Measurements from ENCODE around the gene CASQ1.

CASQ1 gene

GRCh38 chr1:160227561-160227960 lies 37.2 kb downstream of the CASQ1 start:
- TF ChIP-seq CTCF (IDR thresholded peaks at IDR 0.05; ENCODE audit: low read depth, low read length) (no peak), EZH2phosphoT487 (IDR thresholded peaks at IDR 0.05; ENCODE audit: low read depth) (no peak)
- peaks cover 3% of the 10 kb centered on the region; the same call in 1 of the 2 replicates for H4K20me1 ChIP-seq (ENCODE audit: insufficient read depth, low read length)
- H3K4me3 ChIP-seq (ENCODE audit: low read length): no peak overlapping the region
- no peaks in the 10 kb centered on the region for H3K79me2 ChIP-seq (ENCODE audit: low read length)
- H3K36me3 ChIP-seq (replicated peaks; ENCODE audit: low read depth, low read length): peaks cover 80% of the 10 kb centered on the region
- H3K9me3 ChIP-seq (ENCODE audit: insufficient read depth, low read length): no peaks in the 10 kb centered on the region
- no peak overlapping the region for H3K9ac ChIP-seq (ENCODE audit: low read length)
- H3K27ac ChIP-seq (ENCODE audit: low read length): no peak overlapping the region
- no peaks in the 10 kb centered on the region for H3K27me3 ChIP-seq (ENCODE audit: low read depth, low read length)
- H3K4me1 ChIP-seq (ENCODE audit: low read length): peaks cover 7% of the 10 kb centered on the region; the same call in 1 of the 2 replicates
- no peak overlapping the region for H2AFZ ChIP-seq (ENCODE audit: low read depth, low read length)
- H3K4me2 ChIP-seq (ENCODE audit: low read length): no peak overlapping the region

- no peaks in the 10 kb centered on the region for H3K79me2 ChIP-seq (ENCODE audit: low read length)
- no peak overlapping the region for H3K4me2 ChIP-seq (ENCODE audit: low read length)
- H4K20me1 ChIP-seq (ENCODE audit: insufficient read depth, low read length): peaks cover 4% of the 10 kb centered on the region; the same call in 1 of the 2 replicates
- no peak overlapping the region for H3K4me3 ChIP-seq (ENCODE audit: low read length)
- no peak overlapping the region for H2AFZ ChIP-seq (ENCODE audit: low read depth, low read length)
- TF ChIP-seq CTCF (IDR thresholded peaks at IDR 0.05; ENCODE audit: low read depth, low read length): no peak
- TF ChIP-seq EZH2phosphoT487 (IDR thresholded peaks at IDR 0.05; ENCODE audit: low read depth): no peak
- peaks cover 7% of the 10 kb centered on the region; the same call in 1 of the 2 replicates for H3K4me1 ChIP-seq (ENCODE audit: low read length)
- no peak overlapping the region for H3K27ac ChIP-seq (ENCODE audit: low read length)
- H3K9ac ChIP-seq (ENCODE audit: low read length): no peak overlapping the region
- H3K9me3 ChIP-seq (ENCODE audit: insufficient read depth, low read length): no peaks in the 10 kb centered on the region
- H3K36me3 ChIP-seq (replicated peaks; ENCODE audit: low read depth, low read length): peaks cover 77% of the 10 kb centered on the region
- H3K27me3 ChIP-seq (ENCODE audit: low read depth, low read length): no peaks in the 10 kb centered on the region
Measured at GRCh38 chr1:160228431-160228830, 38.1 kb downstream of the CASQ1 start.

GRCh38 chr1:160232911-160233310 lies 42.5 kb downstream of the CASQ1 start:
- Histone ChIP-seq H3K4me3 (ENCODE audit: low read length) (no peak overlapping the region), H3K79me2 (ENCODE audit: low read length) (no peaks in the 10 kb centered on the region), H3K27ac (ENCODE audit: low read length) (no peak overlapping the region), H3K27me3 (ENCODE audit: low read depth, low read length) (no peaks in the 10 kb centered on the region), H4K20me1 (ENCODE audit: insufficient read depth, low read length) (peaks cover 7% of the 10 kb centered on the region; the same call in 1 of the 2 replicates), H2AFZ (ENCODE audit: low read depth, low read length) (no peak overlapping the region), H3K4me2 (ENCODE audit: low read length) (no peak overlapping the region), H3K36me3 (replicated peaks; ENCODE audit: low read depth, low read length) (peaks cover 69% of the 10 kb centered on the region), H3K9ac (ENCODE audit: low read length) (no peak overlapping the region), H3K4me1 (ENCODE audit: low read length) (peaks cover 16% of the 10 kb centered on the region), H3K9me3 (ENCODE audit: insufficient read depth, low read length) (no peaks in the 10 kb centered on the region)
- no peak for TF ChIP-seq EZH2phosphoT487 (IDR thresholded peaks at IDR 0.05; ENCODE audit: low read depth)
- no peak for TF ChIP-seq CTCF (IDR thresholded peaks at IDR 0.05; ENCODE audit: low read depth, low read length)

- Histone ChIP-seq H3K4me2 (ENCODE audit: low read length) (peak overlapping the region; percentile 42), H3K9me3 (ENCODE audit: insufficient read depth, low read length) (no peaks in the 10 kb centered on the region), H3K79me2 (ENCODE audit: low read length) (peaks cover 5% of the 10 kb centered on the region), H3K9ac (ENCODE audit: low read length) (peak overlapping the region; percentile 4; the same call in 1 of the 2 replicates), H4K20me1 (ENCODE audit: insufficient read depth, low read length) (peaks cover 10% of the 10 kb centered on the region; the same call in 1 of the 2 replicates), H3K4me3 (ENCODE audit: low read length) (no peak overlapping the region), H3K27me3 (ENCODE audit: low read depth, low read length) (no peaks in the 10 kb centered on the region), H3K36me3 (replicated peaks; ENCODE audit: low read depth, low read length) (peaks cover 69% of the 10 kb centered on the region), H3K27ac (ENCODE audit: low read length) (peak overlapping the region; percentile 47), H3K4me1 (ENCODE audit: low read length) (peaks cover 22% of the 10 kb centered on the region), H2AFZ (ENCODE audit: low read depth, low read length) (no peak overlapping the region)
- TF ChIP-seq CTCF (IDR thresholded peaks at IDR 0.05; ENCODE audit: low read depth, low read length) (no peak), EZH2phosphoT487 (IDR thresholded peaks at IDR 0.05; ENCODE audit: low read depth) (no peak)
Measured at GRCh38 chr1:160236806-160237205, 46.4 kb downstream of the CASQ1 start.
